Glutamatergic neuron (in vitro differentiated cells): ENCODE measurements around the gene CNOT3. TPM values are rescaled to one million over a fixed set of nuclear protein-coding genes. Genes with fewer than 3 reads are reported as not detected.
A peak's percentile ranks its signal among the peaks of the same experiment; 100 is the strongest.

Experiments used
- DNase-seq: peaks from one replicate; pipeline ENCODE4 v3.0.0; 2022
- H3K27ac Mint-ChIP-seq: one replicate; pipeline ENCODE4 v1.8.0; 2020; ENCODE audit warnings: mild to moderate bottlenecking, mixed read lengths, inconsistent platforms; ENCODE audit not compliant: unreplicated experiment
- H3K27me3 Mint-ChIP-seq: one replicate; pipeline ENCODE4 v1.8.0; 2020; ENCODE audit warnings: mild to moderate bottlenecking, moderate library complexity, mixed read lengths, inconsistent platforms; ENCODE audit not compliant: unreplicated experiment
- H3K36me3 Mint-ChIP-seq: one replicate; pipeline ENCODE4 v1.8.0; 2020; ENCODE audit warnings: mild to moderate bottlenecking, mixed read lengths, inconsistent platforms; ENCODE audit not compliant: unreplicated experiment
- H3K4me1 Mint-ChIP-seq: one replicate; pipeline ENCODE4 v1.8.0; 2020; ENCODE audit warnings: mild to moderate bottlenecking, low read depth, mixed read lengths, inconsistent platforms; ENCODE audit not compliant: unreplicated experiment
- H3K4me3 Mint-ChIP-seq: one replicate; pipeline ENCODE4 v1.8.0; 2020; ENCODE audit warnings: mild to moderate bottlenecking, mixed read lengths, inconsistent platforms; ENCODE audit not compliant: unreplicated experiment
- H3K9me3 Mint-ChIP-seq: one replicate; pipeline ENCODE4 v1.8.0; 2020; ENCODE audit warnings: mild to moderate bottlenecking, moderate library complexity, mixed read lengths, inconsistent platforms; ENCODE audit not compliant: unreplicated experiment
- total RNA-seq: library from RNA; stranded (reverse); fragmentation: NEBNext Ultra II Directional; extraction: Animal tissue kit (Norgen Biotek cat#: 25700); gene quantifications from one replicate; pipeline ENCODE4 v1.2.1, GENCODE V29; 2021; ENCODE audit not compliant: unreplicated experiment
- TF ChIP-seq, protein P1 (sequence below): fragments of 200-600 bp; sonication (generic); IDR thresholded peaks from one replicate; pipeline ENCODE4 v1.5.0; 2021; ENCODE audit not compliant: partially characterized antibody, unreplicated experiment

The CNOT3 gene
- total RNA-seq, 1 donor from 2014 or later = 56.9 TPM

GRCh38 chr19:54129617-54129996 lies 8.0 kb upstream of the CNOT3 start:
- H3K4me3 Mint-ChIP-seq = no peak overlapping the region
- no peak overlapping the region for H3K27ac Mint-ChIP-seq
- DNase-seq = no peak
- no peaks in the 10 kb centered on the region for H3K4me1 Mint-ChIP-seq
- H3K9me3 Mint-ChIP-seq = peaks cover 5% of the 10 kb centered on the region
- TF ChIP-seq, protein P1, sequence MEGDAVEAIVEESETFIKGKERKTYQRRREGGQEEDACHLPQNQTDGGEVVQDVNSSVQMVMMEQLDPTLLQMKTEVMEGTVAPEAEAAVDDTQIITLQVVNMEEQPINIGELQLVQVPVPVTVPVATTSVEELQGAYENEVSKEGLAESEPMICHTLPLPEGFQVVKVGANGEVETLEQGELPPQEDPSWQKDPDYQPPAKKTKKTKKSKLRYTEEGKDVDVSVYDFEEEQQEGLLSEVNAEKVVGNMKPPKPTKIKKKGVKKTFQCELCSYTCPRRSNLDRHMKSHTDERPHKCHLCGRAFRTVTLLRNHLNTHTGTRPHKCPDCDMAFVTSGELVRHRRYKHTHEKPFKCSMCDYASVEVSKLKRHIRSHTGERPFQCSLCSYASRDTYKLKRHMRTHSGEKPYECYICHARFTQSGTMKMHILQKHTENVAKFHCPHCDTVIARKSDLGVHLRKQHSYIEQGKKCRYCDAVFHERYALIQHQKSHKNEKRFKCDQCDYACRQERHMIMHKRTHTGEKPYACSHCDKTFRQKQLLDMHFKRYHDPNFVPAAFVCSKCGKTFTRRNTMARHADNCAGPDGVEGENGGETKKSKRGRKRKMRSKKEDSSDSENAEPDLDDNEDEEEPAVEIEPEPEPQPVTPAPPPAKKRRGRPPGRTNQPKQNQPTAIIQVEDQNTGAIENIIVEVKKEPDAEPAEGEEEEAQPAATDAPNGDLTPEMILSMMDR = no peak
- peaks cover 4% of the 10 kb centered on the region for H3K27me3 Mint-ChIP-seq
- H3K36me3 Mint-ChIP-seq = no peaks in the 10 kb centered on the region

- no peak overlapping the region for H3K27ac Mint-ChIP-seq
- no peak for DNase-seq
- no peaks in the 10 kb centered on the region for H3K36me3 Mint-ChIP-seq
- H3K27me3 Mint-ChIP-seq = peaks cover 10% of the 10 kb centered on the region
- TF ChIP-seq, protein P1 = no peak
- H3K9me3 Mint-ChIP-seq = peaks cover 7% of the 10 kb centered on the region
- H3K4me1 Mint-ChIP-seq = peaks cover 3% of the 10 kb centered on the region
- no peak overlapping the region for H3K4me3 Mint-ChIP-seq
Observed at GRCh38 chr19:54133312-54133956, 4.1 kb upstream of the CNOT3 start.

GRCh38 chr19:54133957-54134590 lies 3.5 kb upstream of the CNOT3 start:
- no peaks in the 10 kb centered on the region for H3K36me3 Mint-ChIP-seq
- peaks cover 3% of the 10 kb centered on the region for H3K4me1 Mint-ChIP-seq
- TF ChIP-seq, protein P1 = no peak
- DNase-seq = no peak
- peaks cover 15% of the 10 kb centered on the region for H3K27me3 Mint-ChIP-seq
- peak overlapping the region; percentile 42 for H3K27ac Mint-ChIP-seq
- H3K9me3 Mint-ChIP-seq = peaks cover 9% of the 10 kb centered on the region
- no peak overlapping the region for H3K4me3 Mint-ChIP-seq

- H3K27ac Mint-ChIP-seq = peak overlapping the region; percentile 67
- H3K4me1 Mint-ChIP-seq = peaks cover 3% of the 10 kb centered on the region
- no peak for DNase-seq
Observed at GRCh38 chr19:54136086-54136863, 1.3 kb upstream of the CNOT3 start.

More at GRCh38 chr19:54136086-54136863, 1.3 kb upstream of the CNOT3 start:
- H3K4me3 Mint-ChIP-seq = peak overlapping the region; percentile 96
- peaks cover 11% of the 10 kb centered on the region for H3K9me3 Mint-ChIP-seq
- TF ChIP-seq, protein P1 = no peak
- H3K36me3 Mint-ChIP-seq = no peaks in the 10 kb centered on the region
- peaks cover 16% of the 10 kb centered on the region for H3K27me3 Mint-ChIP-seq
